Heart left ventricle (tissue), 16 donors: ENCODE results near the gene ERBB3. TPM values are rescaled to one million over a fixed set of nuclear protein-coding genes. Genes with fewer than 3 reads are reported as not detected.
"Not testable (repeated sequence)": the region's sequence is repeated elsewhere in the genome, so short reads cannot be mapped to it uniquely, and the experiment has no call there.

Source experiments
- ATAC-seq, 4 donors: fragments of 200-7000 bp; cut with Tn5 transposase; one replicate each; pipeline ENCODE4 v1.9.1; 2020 to 2022; ENCODE audit warnings: moderate library complexity in 4 of 4, mild to moderate bottlenecking in 3 of 4, moderate number of reproducible peaks in 1 of 4
- DNase-seq, 5 donors: peaks; one replicate each; pipeline ENCODE4 v3.0.0-alpha.2; 2020
- H3K27ac ChIP-seq, 12 donors: fragments of 200-600 bp; sonication (generic) in 4 of 12; one replicate each; pipeline versions ENCODE4 v1.5.0 to v1.8.0; 2016 to 2022; ENCODE audit warnings: mild to moderate bottlenecking in 2 of 12
- H3K27me3 ChIP-seq, 9 donors: fragments of 200-600 bp; sonication (generic) in 2 of 9; one replicate each; pipeline versions ENCODE4 v1.5.1 to v1.8.0; 2016 to 2022; ENCODE audit warnings: mild to moderate bottlenecking in 3 of 9
- H3K36me3 ChIP-seq, 9 donors: fragments of 200-600 bp; sonication (generic) in 2 of 9; one replicate each; pipeline versions ENCODE4 v1.5.0 to v1.8.0; 2018 to 2022; ENCODE audit warnings: mild to moderate bottlenecking in 2 of 9
- H3K4me1 ChIP-seq, 12 donors: fragments of 200-600 bp; sonication (generic) in 4 of 12; one replicate each; pipeline versions ENCODE4 v1.5.0 to v1.8.0; 2016 to 2022; ENCODE audit warnings: mild to moderate bottlenecking in 3 of 12
- H3K4me3 ChIP-seq, 12 donors: fragments of 200-600 bp; sonication (generic) in 4 of 12; one replicate each; pipeline versions ENCODE4 v1.5.0 to v1.8.0; 2017 to 2022; ENCODE audit warnings: mild to moderate bottlenecking in 9 of 12, moderate library complexity in 4 of 12
- H3K9me3 ChIP-seq, 12 donors: fragments of 200-600 bp; sonication (generic) in 4 of 12; one replicate each; pipeline versions ENCODE4 v1.5.0 to v1.8.0; 2016 to 2022; ENCODE audit warnings: mild to moderate bottlenecking in 1 of 12
- POLR2A ChIP-seq, 2 donors: fragments of 450-650 bp; IDR thresholded peaks; one replicate each; pipeline ENCODE4 v1.6.1; 2017; ENCODE audit warnings: antibody characterized with exemption in 2 of 2, mild to moderate bottlenecking in 2 of 2, moderate library complexity in 2 of 2
- WGBS, 4 donors: extraction: QIAGEN DNeasy Blood & Tissue Kit in 2 of 4; methylation state at CpG; one replicate each; pipeline versions ENCODE4 v1.1.5 to v1.1.7; 2013 to 2018; 5-methylcytosine and 5-hydroxymethylcytosine counted together
- intact Hi-C, 10 donors: fragments of 100-400 bp; cut with DNase I; formaldehyde crosslinking; loops; one replicate each; pipeline versions ENCODE4 v1.11.1 to v1.14.2; 2022
- polyA plus RNA-seq, 2 donors: library from polyadenylated mRNA; stranded (reverse); fragments of 200-250 nt; gene quantifications; one replicate each; pipeline ENCODE4 v1.2.3, GENCODE V29; 2013
- total RNA-seq, 9 donors: library from RNA; depleted of rRNA in 2 of 9; stranded (reverse); fragments of >200 nt in 2 of 9; fragmentation: NEBNext Ultra II Directional in 3 of 9; extraction: Animal tissue kit (Norgen Biotek cat#: 25700) in 3 of 9; gene quantifications; one replicate each; pipeline versions ENCODE4 v1.1.0 to v1.2.4, GENCODE V29; 2016 to 2023
- TF ChIP-seq, protein P1 (sequence below), 12 donors: fragments of 200-600 bp; sonication (generic) in 4 of 12; IDR thresholded peaks; one replicate each; pipeline versions ENCODE4 v1.5.0 to v1.8.0; 2018 to 2022; ENCODE audit warnings: antibody characterized with exemption in 12 of 12, mild to moderate bottlenecking in 5 of 12
- donor health status: ischemic (EF 13 %, LVEDD 7.1; RV severe dilation, severe dysfunction).
- donor health status: healthy with polysubstance abuse.
- donor health status: DM: no; HTN: yes; CAD: no.
- donor health status: DM: no; HTN: no; CAD: no.
- donor health status: ischemic (EF 25% LVEDD 6.9; RV normal size, moderate dysfunction).
- donor health status: ischemic (EF 25% LVEDD 5.7; RV mildly dilated, moderate dysfunction).
- donor health status: healthy.
- donor health status: DM: yes; HTN: yes; CAD: no.
- donor health status: ischemic (EF 35%, LVEDD 5.7; RV mildly dilated, moderate dysfunction).
- donor health status: nonischemic (EF 11% LVEDD 7.7; RV severe dilation, severe dysfunction).
- donor health status: DM: yes; HTN: yes; CAD: no.
- donor health status: PGD.
- donor health status: ischemic (EF 29% LVEDD 5.4; RV normal size, mild dysfunction).
- donor health status: nonischemic (EF 23%, LVEDD 6.1; RV moderate dilation, normal function).

ERBB3 gene
- total and polyA plus RNA-seq, 11 donors = 0.90 to 4.5 (median 2.2) TPM

DNA sequence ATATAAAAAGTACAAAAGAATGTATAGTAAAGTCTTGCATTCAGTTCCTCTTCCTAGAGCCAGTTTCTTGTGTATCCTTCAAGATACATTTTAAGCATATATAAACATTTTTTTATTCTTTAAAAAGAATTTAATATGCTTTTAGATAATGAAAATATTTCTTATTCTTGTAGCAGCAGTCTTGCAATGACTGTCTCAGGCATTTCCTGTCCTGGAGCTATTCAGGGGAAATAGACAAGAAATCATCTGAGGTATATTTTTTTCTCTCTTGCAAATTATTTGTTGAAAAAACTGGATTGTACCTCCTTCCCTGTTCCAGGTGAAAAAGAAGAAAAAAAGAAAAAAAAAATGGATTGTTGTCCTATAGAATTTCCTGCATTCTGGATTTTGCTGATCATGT is 17.0 kb upstream of the ERBB3 start:
- intact Hi-C loops = no loop called here
- no peaks in the 10 kb centered on the region for H3K27me3 ChIP-seq
- no peaks in the 10 kb centered on the region for H3K36me3 ChIP-seq
- TF ChIP-seq, protein P1, sequence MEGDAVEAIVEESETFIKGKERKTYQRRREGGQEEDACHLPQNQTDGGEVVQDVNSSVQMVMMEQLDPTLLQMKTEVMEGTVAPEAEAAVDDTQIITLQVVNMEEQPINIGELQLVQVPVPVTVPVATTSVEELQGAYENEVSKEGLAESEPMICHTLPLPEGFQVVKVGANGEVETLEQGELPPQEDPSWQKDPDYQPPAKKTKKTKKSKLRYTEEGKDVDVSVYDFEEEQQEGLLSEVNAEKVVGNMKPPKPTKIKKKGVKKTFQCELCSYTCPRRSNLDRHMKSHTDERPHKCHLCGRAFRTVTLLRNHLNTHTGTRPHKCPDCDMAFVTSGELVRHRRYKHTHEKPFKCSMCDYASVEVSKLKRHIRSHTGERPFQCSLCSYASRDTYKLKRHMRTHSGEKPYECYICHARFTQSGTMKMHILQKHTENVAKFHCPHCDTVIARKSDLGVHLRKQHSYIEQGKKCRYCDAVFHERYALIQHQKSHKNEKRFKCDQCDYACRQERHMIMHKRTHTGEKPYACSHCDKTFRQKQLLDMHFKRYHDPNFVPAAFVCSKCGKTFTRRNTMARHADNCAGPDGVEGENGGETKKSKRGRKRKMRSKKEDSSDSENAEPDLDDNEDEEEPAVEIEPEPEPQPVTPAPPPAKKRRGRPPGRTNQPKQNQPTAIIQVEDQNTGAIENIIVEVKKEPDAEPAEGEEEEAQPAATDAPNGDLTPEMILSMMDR (IDR thresholded peaks at IDR 0.05) = no peak
- TF ChIP-seq POLR2A (IDR thresholded peaks at IDR 0.05) = no peak
- no peaks in the 10 kb centered on the region for H3K4me1 ChIP-seq
- H3K27ac ChIP-seq = no peak overlapping the region
- no peak overlapping the region for H3K4me3 ChIP-seq
- no peak for DNase-seq
- ATAC-seq = no peak
- no peaks in the 10 kb centered on the region for H3K9me3 ChIP-seq

DNA sequence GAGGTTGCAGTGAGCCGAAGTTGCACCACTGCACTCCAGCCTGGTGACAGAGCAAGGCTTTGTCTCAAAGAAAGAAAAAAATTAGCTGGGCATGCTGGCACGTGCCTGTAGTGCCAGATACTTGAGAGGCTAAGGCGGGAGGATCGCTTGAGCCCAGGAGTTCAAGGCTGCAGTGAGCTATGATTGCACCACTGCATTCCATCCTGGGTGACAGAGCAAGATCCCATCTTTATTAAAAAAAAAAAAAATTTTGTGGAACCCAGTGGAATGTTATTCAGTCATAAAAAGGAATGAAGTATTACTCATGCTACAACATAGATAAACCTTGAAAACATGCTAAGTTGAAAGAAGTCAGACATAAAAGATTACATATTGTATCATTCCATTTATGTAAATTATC is 8.3 kb upstream of the ERBB3 start:
- no peak overlapping the region for H3K27ac ChIP-seq
- WGBS, 4 donors = 78 to 86% (median 80%) methylated on average over 4 of the region's 4 CpGs
- ATAC-seq (no peak), DNase-seq (no peak)
- H3K4me3 ChIP-seq = no peak overlapping the region
- no peaks in the 10 kb centered on the region for H3K27me3 ChIP-seq
- no peaks in the 10 kb centered on the region for H3K9me3 ChIP-seq
- TF ChIP-seq, protein P1 (IDR thresholded peaks at IDR 0.05) = no peak
- TF ChIP-seq POLR2A (IDR thresholded peaks at IDR 0.05) = no peak
- no peaks in the 10 kb centered on the region for H3K36me3 ChIP-seq
- H3K4me1 ChIP-seq = no peaks in the 10 kb centered on the region
- intact Hi-C loops = no loop called here

DNA sequence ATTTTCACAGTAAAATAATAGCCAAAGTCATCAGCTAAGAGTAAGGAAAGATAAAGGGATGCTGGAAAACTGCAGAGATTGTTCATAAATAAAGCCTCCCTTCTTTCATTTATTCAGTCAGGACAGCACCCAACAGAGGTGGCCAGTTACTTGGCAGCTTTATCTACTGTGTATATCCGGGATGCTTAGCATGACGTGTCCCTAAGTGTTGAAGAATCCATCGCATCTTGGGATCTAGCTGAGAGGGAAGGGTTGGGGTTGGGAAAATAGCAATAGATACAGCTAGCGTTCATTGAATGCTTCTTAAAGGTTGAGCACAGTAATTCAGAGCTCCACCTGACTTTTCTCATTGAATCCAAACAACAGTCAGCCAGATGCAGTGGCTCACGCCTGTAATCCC is 5.6 kb upstream of the ERBB3 start:
- H3K4me3 ChIP-seq = no peak overlapping the region
- H3K9me3 ChIP-seq = no peaks in the 10 kb centered on the region
- H3K27ac ChIP-seq = no peak overlapping the region
- no peaks in the 10 kb centered on the region for H3K27me3 ChIP-seq
- intact Hi-C loops = no loop called here
- H3K4me1 ChIP-seq = peaks cover 0 to 12% (median 7%) of the 10 kb centered on the region in 12 donors
- ATAC-seq (no peak), DNase-seq (no peak)
- TF ChIP-seq, protein P1 (IDR thresholded peaks at IDR 0.05) = no peak
- no peak for TF ChIP-seq POLR2A (IDR thresholded peaks at IDR 0.05)
- no peaks in the 10 kb centered on the region for H3K36me3 ChIP-seq
- WGBS, 4 donors = 77 to 86% (median 83%) methylated on average over 5 of the region's 5 CpGs

DNA sequence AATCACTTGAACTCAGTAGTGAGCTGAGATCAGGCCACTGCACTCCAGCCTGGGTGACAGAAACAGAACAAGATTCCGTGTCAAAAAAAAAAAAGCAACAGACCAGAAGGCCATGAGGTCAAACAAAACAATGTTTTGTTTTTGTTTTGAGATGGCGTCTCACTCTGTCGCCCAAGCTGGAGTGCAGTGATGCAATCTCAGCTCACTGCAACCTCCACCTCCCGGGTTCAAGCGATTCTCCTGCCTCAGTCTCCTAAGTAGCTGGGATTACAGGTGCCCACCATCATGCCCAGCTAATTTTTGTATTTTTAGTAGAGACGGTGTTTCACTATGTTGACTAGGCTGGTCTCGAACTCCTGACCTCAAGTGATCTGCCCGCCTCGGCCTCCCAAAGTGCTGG is 2.0 kb upstream of the ERBB3 start:
- WGBS, 4 donors = 88 to 92% (median 90%) methylated on average over 9 of the region's 9 CpGs
- H3K4me3 ChIP-seq, DNase-seq, H3K36me3 ChIP-seq, intact Hi-C loops, H3K9me3 ChIP-seq, ATAC-seq, H3K27ac ChIP-seq: not testable (repeated sequence)
- Histone ChIP-seq H3K27me3 (peaks cover 0 to 17% (median 10%) of the 10 kb centered on the region in 9 donors), H3K4me1 (peaks cover 0 to 26% (median 16%) of the 10 kb centered on the region in 12 donors)

DNA sequence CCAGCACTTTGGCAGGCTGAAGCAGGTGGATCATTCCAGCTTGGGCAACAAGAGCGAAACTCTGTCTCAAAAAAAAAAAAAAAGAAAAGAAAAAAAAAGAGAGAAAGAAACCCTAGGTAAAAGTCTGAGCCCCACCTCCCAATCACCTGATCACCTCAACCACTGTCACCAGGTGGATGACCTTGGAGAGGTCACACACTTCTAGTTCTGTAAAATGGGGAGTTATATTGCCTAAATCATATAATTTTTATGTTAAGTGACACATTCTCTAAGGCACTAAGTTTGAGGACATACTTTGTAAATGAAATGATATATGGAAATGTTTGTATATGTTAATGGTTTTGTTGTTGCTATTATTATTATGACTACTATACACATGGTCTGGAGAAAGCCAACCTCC is 1.5 kb upstream of the ERBB3 start:
- H3K27ac ChIP-seq = no peak overlapping the region
- TF ChIP-seq, protein P1 (IDR thresholded peaks at IDR 0.05) = no peak
- TF ChIP-seq POLR2A (IDR thresholded peaks at IDR 0.05) = no peak
- WGBS, 4 donors = 96 to 100% (median 100%) methylated on average over 1 of the region's 1 CpG

More for the DNA sequence above, 1.5 kb upstream of the ERBB3 start:
- peaks cover 0 to 17% (median 10%) of the 10 kb centered on the region in 9 donors for H3K27me3 ChIP-seq
- no peaks in the 10 kb centered on the region for H3K36me3 ChIP-seq
- intact Hi-C loops = no loop called here
- DNase-seq = no peak
- H3K9me3 ChIP-seq = no peaks in the 10 kb centered on the region
- no peak for ATAC-seq
- H3K4me3 ChIP-seq = peak overlapping the region in 1 of 12 donors; percentile 55
- peaks cover 0 to 26% (median 16%) of the 10 kb centered on the region in 12 donors for H3K4me1 ChIP-seq
